H9 (cell line): ENCODE data around the gene CYP2U1. TPM values are rescaled to one million over a fixed set of nuclear protein-coding genes. Genes with fewer than 3 reads are reported as not detected.
"Not testable (repeated sequence)": the region's sequence is repeated elsewhere in the genome, so short reads cannot be mapped to it uniquely, and the experiment has no call there.

ENCODE experiments used
- DNase-seq: peaks from one replicate; pipeline ENCODE4 v3.0.0-alpha.2; 2017
- H2AFZ ChIP-seq: one replicate; pipeline ENCODE4 v1.6.1; 2013; ENCODE audit warnings: mild to moderate bottlenecking, low read length, control low read depth, moderate library complexity
- H2AK5ac ChIP-seq: 2 replicates; pipeline ENCODE4 v1.6.1; 2013; ENCODE audit warnings: low read length, control low read depth, mixed read lengths; ENCODE audit not compliant: insufficient read length
- H2BK120ac ChIP-seq: one replicate; pipeline ENCODE4 v1.6.1; 2013; ENCODE audit warnings: low read depth, mild to moderate bottlenecking, low read length, control low read depth, inconsistent platforms; ENCODE audit not compliant: poor library complexity, severe bottlenecking
- H2BK12ac ChIP-seq: 2 replicates; pipeline ENCODE4 v1.6.1; 2013; ENCODE audit warnings: low read length, control low read depth, mixed read lengths, low read depth; ENCODE audit not compliant: insufficient read length
- H2BK15ac ChIP-seq: 2 replicates; pipeline ENCODE4 v1.6.1; 2013; ENCODE audit warnings: low read depth, low read length, control low read depth
- H2BK20ac ChIP-seq: one replicate; pipeline ENCODE4 v1.6.1; 2013; ENCODE audit warnings: low read depth, mild to moderate bottlenecking, low read length, control low read depth, inconsistent platforms; ENCODE audit not compliant: poor library complexity, severe bottlenecking
- H2BK5ac ChIP-seq: 2 replicates; pipeline ENCODE4 v1.6.1; 2013; ENCODE audit warnings: low read length, control low read depth, mixed read lengths; ENCODE audit not compliant: insufficient read length
- H3K14ac ChIP-seq: 2 replicates; pipeline ENCODE4 v1.6.1; 2013; ENCODE audit warnings: low read length, control low read depth; ENCODE audit not compliant: insufficient read depth
- H3K18ac ChIP-seq: 2 replicates; pipeline ENCODE4 v1.6.1; 2013; ENCODE audit warnings: low read depth, mild to moderate bottlenecking, mixed read lengths, low read length, control low read depth; ENCODE audit not compliant: insufficient read length
- H3K23ac ChIP-seq: 2 replicates; pipeline ENCODE4 v1.6.1; 2013; ENCODE audit warnings: low read length, control low read depth, mixed read lengths, low read depth; ENCODE audit not compliant: insufficient read length
- H3K23me2 ChIP-seq: 2 replicates; pipeline ENCODE4 v1.6.1; 2013; ENCODE audit warnings: low read depth, mild to moderate bottlenecking, mixed read lengths, low read length, control low read depth; ENCODE audit not compliant: insufficient read length, poor library complexity, severe bottlenecking
- H3K27ac ChIP-seq: 2 replicates; pipeline ENCODE4 v1.5.1; 2013; ENCODE audit warnings: low read length, control low read depth, mixed read lengths, low read depth; ENCODE audit not compliant: insufficient read length
- H3K27me3 ChIP-seq: 2 replicates; pipeline ENCODE4 v1.6.1; 2013; ENCODE audit warnings: low read length, control low read depth, inconsistent platforms; ENCODE audit not compliant: insufficient read depth
- H3K4ac ChIP-seq: 2 replicates; pipeline ENCODE4 v1.6.1; 2013; ENCODE audit warnings: low read depth, mild to moderate bottlenecking, control low read depth, inconsistent platforms, low read length, moderate library complexity
- H3K4me1 ChIP-seq: 2 replicates; pipeline ENCODE4 v1.6.1; 2013; ENCODE audit warnings: low read length, control low read depth, inconsistent platforms; ENCODE audit not compliant: insufficient read depth
- H3K4me2 ChIP-seq: 2 replicates; pipeline ENCODE4 v1.6.1; 2013; ENCODE audit warnings: low read length, control low read depth, mixed read lengths; ENCODE audit not compliant: insufficient read length, insufficient read depth
- H3K56ac ChIP-seq: 2 replicates; pipeline ENCODE4 v1.6.1; 2013; ENCODE audit warnings: low read depth, mild to moderate bottlenecking, mixed read lengths, low read length, control low read depth; ENCODE audit not compliant: insufficient read length
- H3K79me1 ChIP-seq: 2 replicates; pipeline ENCODE4 v1.6.1; 2013; ENCODE audit warnings: low read depth, mild to moderate bottlenecking, moderate library complexity, low read length, control low read depth, inconsistent platforms; ENCODE audit not compliant: insufficient read depth, poor library complexity, severe bottlenecking
- H3K79me2 ChIP-seq: 2 replicates; pipeline ENCODE4 v1.6.1; 2013; ENCODE audit warnings: low read length, control low read depth, inconsistent platforms; ENCODE audit not compliant: insufficient read depth
- H3K9ac ChIP-seq: 2 replicates; pipeline ENCODE4 v1.6.1; 2013; ENCODE audit warnings: low read length, control low read depth, mixed read lengths; ENCODE audit not compliant: insufficient read length; ENCODE audit errors: extremely low read depth
- H3K9me3 ChIP-seq: one replicate; pipeline ENCODE4 v1.6.1; 2013; ENCODE audit warnings: low read depth, low read length, inconsistent platforms; ENCODE audit not compliant: control insufficient read depth
- H3T11ph ChIP-seq: one replicate; pipeline ENCODE4 v1.6.1; 2013; ENCODE audit warnings: mild to moderate bottlenecking, low read length, control low read depth, inconsistent platforms
- H4K20me1 ChIP-seq: one replicate; pipeline ENCODE4 v1.6.1; 2013; ENCODE audit not compliant: control insufficient read depth, insufficient read length, insufficient read depth
- H4K5ac ChIP-seq: 2 replicates; pipeline ENCODE4 v1.6.1; 2013; ENCODE audit warnings: low read depth, mild to moderate bottlenecking, mixed read lengths, low read length, control low read depth; ENCODE audit not compliant: insufficient read length
- H4K8ac ChIP-seq: replicated peaks from 2 replicates; pipeline ENCODE4 v1.6.1; 2013; ENCODE audit warnings: low read length, control low read depth, mixed read lengths, low read depth; ENCODE audit not compliant: insufficient read length
- H4K91ac ChIP-seq: 2 replicates; pipeline ENCODE4 v1.6.1; 2013; ENCODE audit warnings: low read depth, mild to moderate bottlenecking, moderate library complexity, mixed read lengths, low read length, control low read depth; ENCODE audit not compliant: insufficient read length
- H3K27ac Mint-ChIP-seq, 3 experiments: 2 replicates in 2 of 3; 3 replicates in 1 of 3; pipeline ENCODE4 v1.8.0; 2020 to 2021; ENCODE audit warnings: mixed read lengths in 3 of 3, mild to moderate bottlenecking in 1 of 3, moderate library complexity in 1 of 3
- H3K27me3 Mint-ChIP-seq: 2 replicates; pipeline ENCODE4 v1.8.0; 2021; ENCODE audit warnings: low read depth, mild to moderate bottlenecking, moderate library complexity, mixed read lengths
- H3K36me3 Mint-ChIP-seq, 3 experiments: 2 replicates in 2 of 3; 3 replicates in 1 of 3; pipeline ENCODE4 v1.8.0; 2020 to 2021; ENCODE audit warnings: low read depth in 3 of 3, mixed read lengths in 3 of 3; ENCODE audit not compliant: insufficient read depth in 1 of 3
- H3K4me1 Mint-ChIP-seq, 2 experiments: 2 replicates each; pipeline ENCODE4 v1.8.0; 2020; ENCODE audit warnings: mixed read lengths in 2 of 2
- H3K4me3 Mint-ChIP-seq, 2 experiments: 2 replicates in 1 of 2; 3 replicates in 1 of 2; pipeline ENCODE4 v1.8.0; 2020 to 2021; ENCODE audit warnings: mild to moderate bottlenecking in 2 of 2, mixed read lengths in 2 of 2, moderate library complexity in 1 of 2
- H3K9me3 Mint-ChIP-seq, 2 experiments: 2 replicates in 1 of 2; 3 replicates in 1 of 2; pipeline ENCODE4 v1.8.0; 2020; ENCODE audit warnings: mild to moderate bottlenecking in 2 of 2, mixed read lengths in 2 of 2, moderate library complexity in 1 of 2
- WGBS: extraction: QIAGEN DNeasy Blood & Tissue Kit; methylation state at CpG from one replicate; pipeline ENCODE4 v1.1.7; 2013; ENCODE audit warnings: missing lambda C conversion rate, low lambda C conversion rate, mixed read lengths; ENCODE audit not compliant: insufficient read length; ENCODE audit errors: extremely low coverage; 5-methylcytosine and 5-hydroxymethylcytosine counted together
- total RNA-seq: library from RNA; stranded (reverse); gene quantifications from 2 replicates; pipeline ENCODE4 v1.2.1, GENCODE V29; 2021

CYP2U1 gene
- total RNA-seq, 1 experiment from 2014 or later: 9.6 TPM

- not testable (repeated sequence) for H3K9me3 ChIP-seq, H3K9ac ChIP-seq, H3K23me2 ChIP-seq, H3K9me3 Mint-ChIP-seq, H3K14ac ChIP-seq, H3K23ac ChIP-seq, H3K4me1 ChIP-seq, H2BK20ac ChIP-seq, H3K27me3 ChIP-seq, H3K4me2 ChIP-seq, H3K27ac Mint-ChIP-seq, H3K4me3 Mint-ChIP-seq, H4K91ac ChIP-seq, H3K27me3 Mint-ChIP-seq, H3K4ac ChIP-seq, H3K56ac ChIP-seq, H3K36me3 Mint-ChIP-seq, H2BK120ac ChIP-seq, H3K4me1 Mint-ChIP-seq, H2BK5ac ChIP-seq, H4K8ac ChIP-seq, H2BK15ac ChIP-seq, DNase-seq, H4K5ac ChIP-seq, H2AFZ ChIP-seq, H3T11ph ChIP-seq, H2AK5ac ChIP-seq, H2BK12ac ChIP-seq, H3K27ac ChIP-seq, H3K79me2 ChIP-seq, H3K79me1 ChIP-seq, H3K18ac ChIP-seq, H4K20me1 ChIP-seq
- no CpG with 5 or more reads among the region's 1 CpG for whole genome bisulfite sequencing
Measured at GRCh38 chr4:107967921-107968320, 36.6 kb downstream of the CYP2U1 start.
